Activated T-helper 1 cell treated with anti-CD3 and anti-CD28 coated beads, Interleukin-2, amount 50 U/mL, for 16 hours (primary cell): ENCODE data around the gene CLSTN2.

Source experiments
- DNase-seq, 2 donors: peaks; one replicate each; pipeline ENCODE4 v3.0.0-alpha.2; 2020; ENCODE audit warnings: low read depth in 1 of 2, low spot score in 1 of 2

The CLSTN2 gene

DNA sequence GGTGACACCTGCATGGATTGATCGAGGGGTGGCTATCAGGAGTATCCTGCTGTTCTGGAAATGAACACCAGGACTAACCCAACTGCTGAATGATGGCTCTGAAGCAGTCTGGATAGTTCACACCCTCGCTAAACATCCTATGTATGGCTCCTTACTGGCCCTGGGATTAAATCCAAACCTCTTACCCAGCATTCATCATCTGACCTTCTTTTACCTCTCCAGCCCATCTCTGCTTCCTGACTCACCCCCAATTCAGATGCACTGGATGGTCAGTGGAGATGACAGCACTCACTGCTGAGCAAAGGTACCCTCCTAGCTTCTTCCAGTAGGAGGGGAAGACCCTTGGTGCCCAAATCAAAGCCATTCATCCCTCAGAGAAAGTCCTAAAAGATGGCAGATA, 507.6 kb downstream of the CLSTN2 start:
- no peak for DNase-seq

GRCh38 chr3:140443073-140443472, 508.1 kb downstream of the CLSTN2 start:
- no peak for DNase-seq

DNA sequence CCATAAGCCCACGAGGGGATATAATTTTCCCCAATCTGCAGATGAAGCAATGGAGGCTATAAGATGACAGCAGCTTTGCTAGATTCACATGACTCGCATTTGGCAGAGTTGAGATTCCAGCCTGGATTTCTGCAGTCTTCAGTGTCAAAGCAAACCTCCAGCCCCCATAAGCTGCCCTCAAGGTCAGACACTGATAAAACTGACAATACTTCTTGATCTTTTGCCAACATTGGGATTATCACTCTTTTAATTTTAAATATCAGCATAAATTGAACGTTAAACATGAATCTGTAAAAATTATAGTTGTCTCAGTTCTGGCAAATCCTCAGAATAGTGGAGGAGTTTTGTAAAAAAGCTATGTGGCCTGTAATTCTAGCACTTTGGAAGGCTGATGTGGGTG, 508.8 kb downstream of the CLSTN2 start:
- DNase-seq = no peak

GRCh38 chr3:140446734-140447133, 511.7 kb downstream of the CLSTN2 start:
- DNase-seq = no peak

DNA sequence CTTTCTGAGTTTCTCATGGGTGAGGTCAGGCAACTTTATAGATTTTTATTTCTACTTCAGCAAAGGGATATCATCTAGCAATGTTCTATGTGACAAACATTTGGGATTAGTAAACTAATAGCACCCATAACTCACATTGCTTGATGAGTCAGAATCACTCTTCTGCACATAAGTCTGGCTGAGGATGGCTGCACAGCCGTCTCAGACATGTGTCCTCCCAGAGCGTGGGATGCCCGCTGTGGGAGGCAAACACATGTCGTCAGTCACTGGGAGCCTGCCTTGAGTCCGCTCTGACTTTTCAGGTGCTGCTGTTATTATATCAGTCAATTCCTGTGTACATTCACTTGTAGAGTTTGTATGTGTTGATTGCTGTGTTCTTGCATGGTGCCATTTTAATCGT, 512.2 kb downstream of the CLSTN2 start:
- DNase-seq = no peak

DNA sequence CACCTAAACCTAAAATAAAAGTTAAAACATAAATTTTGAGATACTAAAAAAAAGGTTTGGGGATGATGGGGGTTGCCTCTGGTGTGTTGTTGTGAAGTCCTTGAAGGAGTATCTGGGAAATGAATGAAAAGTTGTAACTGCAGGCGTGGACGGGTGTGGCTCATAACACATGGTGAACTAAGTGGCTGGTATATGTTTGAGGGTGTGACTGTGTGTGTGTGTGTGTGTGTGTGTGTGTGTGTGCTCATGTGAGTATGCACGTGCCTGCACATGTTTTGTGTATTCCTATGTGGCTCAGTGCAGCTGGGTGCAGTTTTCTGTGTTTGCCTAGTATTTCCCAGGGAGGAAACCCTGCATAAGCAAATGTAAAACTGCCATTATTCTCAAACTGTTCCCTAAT, 513.0 kb downstream of the CLSTN2 start:
- no peak for DNase-seq

DNA sequence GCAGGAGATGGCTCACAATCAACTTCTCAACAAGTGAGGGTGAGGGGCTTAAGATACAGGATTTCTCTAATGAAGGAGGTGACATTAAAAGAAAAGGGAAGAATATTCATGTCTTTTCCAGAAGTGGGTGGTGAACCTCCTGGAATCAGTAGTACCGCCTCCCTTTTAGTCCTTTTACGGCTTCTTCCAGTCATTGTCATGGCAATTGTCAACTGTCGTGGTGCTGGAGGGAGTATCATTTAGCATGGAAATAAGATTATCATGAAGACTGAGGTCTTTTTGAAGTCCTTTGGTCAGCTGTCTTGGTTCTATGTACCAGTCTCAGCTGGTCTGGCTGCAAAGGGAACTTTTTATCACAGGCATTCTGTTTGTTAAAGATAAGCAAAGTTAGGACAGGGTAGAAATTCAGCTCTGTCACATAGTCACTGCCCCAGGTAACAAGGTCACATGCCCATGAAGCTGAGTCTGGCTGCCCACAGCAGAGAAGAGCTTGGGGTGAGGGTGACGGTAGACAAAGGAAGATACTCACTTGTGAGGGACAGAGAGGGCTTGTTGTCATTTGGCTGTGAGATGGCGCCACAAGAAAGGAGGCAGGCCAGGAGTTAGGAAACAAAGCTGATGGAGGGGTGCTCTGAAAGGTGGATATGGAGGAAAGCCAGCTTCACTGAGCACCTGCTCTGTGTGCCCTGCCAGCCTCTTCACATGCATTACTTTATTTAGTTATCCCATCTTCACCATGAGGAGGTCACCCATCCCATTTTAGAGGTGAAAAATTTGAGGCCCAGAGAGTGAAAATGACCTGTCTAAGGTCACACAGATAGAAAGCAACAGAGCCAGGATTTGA, 514.6 kb downstream of the CLSTN2 start:
- DNase-seq = no peak

DNA sequence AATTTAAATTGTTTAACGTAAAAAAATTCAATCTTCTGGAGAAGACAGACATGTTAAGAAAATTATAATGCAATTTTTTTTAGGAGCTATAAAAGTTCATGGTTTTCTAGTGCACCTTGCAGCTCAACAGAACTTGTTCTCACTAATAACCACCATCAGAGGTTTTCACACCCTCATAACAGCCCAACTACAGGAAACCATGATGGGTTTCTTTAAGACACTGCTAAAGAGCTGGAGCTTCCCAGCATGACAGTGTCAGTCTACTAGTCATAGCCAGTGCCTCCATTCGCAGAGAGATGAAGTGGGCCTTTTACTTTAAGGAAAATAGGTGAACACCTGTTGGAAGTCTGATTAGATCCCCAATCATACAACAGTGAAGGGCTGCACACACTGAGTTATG, 518.8 kb downstream of the CLSTN2 start:
- DNase-seq = no peak

GRCh38 chr3:140455521-140456214, 520.7 kb downstream of the CLSTN2 start:
- no peak for DNase-seq

GRCh38 chr3:140456974-140457373, 522.0 kb downstream of the CLSTN2 start:
- no peak for DNase-seq

DNA sequence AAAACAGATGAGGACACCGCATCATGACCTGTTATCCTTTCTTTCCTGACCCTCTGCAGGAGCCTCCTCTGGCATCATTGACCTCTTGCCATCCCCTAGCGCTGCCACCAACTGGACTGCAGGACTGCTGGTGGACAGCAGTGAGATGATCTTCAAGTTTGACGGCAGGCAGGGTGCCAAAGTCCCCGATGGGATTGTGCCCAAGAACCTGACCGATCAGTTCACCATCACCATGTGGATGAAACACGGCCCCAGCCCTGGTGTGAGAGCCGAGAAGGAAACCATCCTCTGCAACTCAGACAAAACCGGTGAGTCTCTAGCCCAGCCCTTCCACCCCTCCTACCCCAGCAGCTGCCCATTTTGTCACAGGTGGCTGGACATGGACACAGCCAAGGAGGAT, 524.5 kb downstream of the CLSTN2 start:
- no peak for DNase-seq

- no peak for DNase-seq
Measured at GRCh38 chr3:140461250-140461649, 526.3 kb downstream of the CLSTN2 start.

DNA sequence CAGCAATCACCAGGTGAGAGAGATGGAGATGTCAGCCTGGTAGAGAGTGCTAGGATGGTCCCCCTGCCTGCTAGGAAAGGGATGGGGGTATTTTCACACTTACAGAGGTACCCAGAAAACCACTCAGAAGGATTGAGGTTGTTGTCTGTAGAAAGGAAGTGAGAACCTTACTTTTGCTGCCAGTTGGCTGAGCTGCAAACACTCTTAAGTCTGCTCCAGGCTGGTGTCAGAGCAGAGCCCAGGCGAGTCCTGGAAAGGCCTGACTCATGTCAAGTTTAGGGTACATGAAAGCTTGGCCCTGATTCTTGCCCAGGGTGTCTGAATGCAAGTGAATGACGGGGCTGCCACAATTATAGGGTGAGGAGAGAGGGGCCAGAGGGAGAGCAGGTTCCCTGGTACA, 528.4 kb downstream of the CLSTN2 start:
- no peak for DNase-seq

DNA sequence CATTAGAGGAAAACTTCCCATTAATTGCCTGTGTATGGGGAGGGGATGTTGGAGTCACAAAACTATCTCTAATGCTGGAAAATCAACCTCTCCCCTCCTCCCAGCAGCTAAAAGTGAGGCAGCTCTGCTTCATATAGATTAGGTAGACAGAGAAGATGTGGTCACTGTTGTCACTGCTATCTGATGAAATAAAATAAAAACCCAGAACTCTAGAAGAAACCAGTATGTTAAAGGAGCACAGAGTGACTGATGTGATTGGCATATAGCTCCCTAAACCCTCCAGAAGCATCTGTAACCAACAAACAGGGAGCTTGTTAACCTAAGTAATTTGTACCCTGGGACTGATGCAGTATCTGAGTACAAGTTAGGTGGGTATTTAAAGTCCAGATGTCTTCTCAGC, 531.0 kb downstream of the CLSTN2 start:
- DNase-seq = no peak

DNA sequence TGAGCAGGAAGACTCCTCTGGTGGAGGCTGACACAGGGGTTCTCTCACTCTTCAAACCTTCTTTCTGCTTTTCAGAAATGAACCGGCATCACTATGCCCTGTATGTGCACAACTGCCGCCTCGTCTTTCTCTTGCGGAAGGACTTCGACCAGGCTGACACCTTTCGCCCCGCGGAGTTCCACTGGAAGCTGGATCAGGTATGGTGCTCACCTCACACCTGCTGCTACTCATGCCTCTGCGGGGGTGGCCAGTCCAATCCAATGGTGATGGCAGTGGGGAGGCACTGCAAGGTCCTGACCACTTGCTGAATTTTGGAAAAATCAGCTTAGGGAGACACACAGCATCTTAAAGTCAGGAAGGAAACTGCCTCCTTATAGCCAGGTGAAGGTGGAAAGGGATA, 531.5 kb downstream of the CLSTN2 start:
- DNase-seq = no peak

- no peak for DNase-seq
Measured at GRCh38 chr3:140467104-140467577, 532.2 kb downstream of the CLSTN2 start.

GRCh38 chr3:140467796-140468315, 532.9 kb downstream of the CLSTN2 start:
- DNase-seq = no peak

DNA sequence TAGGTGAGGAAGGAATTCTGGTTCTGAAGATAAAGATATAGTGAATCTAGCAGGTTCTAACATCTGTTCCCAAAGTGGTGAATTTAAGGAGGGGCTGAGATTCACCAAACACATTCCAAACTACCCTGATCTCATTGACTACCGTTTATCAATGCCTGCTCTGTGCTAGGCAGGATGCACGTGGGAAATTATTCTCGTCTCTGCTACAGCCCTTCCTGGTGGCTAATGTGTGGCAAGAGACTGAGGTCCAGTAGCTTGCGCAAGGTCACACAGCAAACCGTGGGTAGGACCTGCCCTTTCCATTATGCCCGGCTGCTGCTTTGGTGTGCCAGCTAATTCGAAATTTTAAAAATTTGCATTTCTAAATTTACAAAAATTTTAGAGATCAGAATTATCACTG, 533.4 kb downstream of the CLSTN2 start:
- no peak for DNase-seq

GRCh38 chr3:140469491-140469890, 534.5 kb downstream of the CLSTN2 start:
- no peak for DNase-seq

DNA sequence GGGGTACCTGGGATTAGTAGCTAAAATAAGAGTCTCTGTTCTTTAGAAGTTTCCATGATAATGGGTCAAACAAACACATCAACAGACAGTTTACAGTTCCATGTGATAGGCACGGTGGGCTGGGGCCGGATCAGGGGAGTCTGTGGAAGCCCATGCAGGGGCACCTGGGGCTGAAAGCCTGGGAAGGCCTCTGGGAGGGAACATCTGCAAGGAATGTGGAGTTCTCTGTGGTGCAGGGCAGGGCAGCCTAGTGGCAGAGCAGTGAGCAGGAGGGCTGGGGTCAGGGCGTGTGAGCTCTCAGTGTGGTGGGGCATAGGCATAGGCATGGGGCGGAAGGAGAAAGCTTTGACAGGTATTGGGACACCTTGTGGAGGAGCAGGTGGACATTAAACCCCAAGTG, 535.2 kb downstream of the CLSTN2 start:
- no peak for DNase-seq

GRCh38 chr3:140470962-140471361, 536.0 kb downstream of the CLSTN2 start:
- no peak for DNase-seq

- no peak for DNase-seq
Measured at GRCh38 chr3:140472306-140473020, 537.5 kb downstream of the CLSTN2 start.
